ENCODE results near the gene PALMD.

DNA sequence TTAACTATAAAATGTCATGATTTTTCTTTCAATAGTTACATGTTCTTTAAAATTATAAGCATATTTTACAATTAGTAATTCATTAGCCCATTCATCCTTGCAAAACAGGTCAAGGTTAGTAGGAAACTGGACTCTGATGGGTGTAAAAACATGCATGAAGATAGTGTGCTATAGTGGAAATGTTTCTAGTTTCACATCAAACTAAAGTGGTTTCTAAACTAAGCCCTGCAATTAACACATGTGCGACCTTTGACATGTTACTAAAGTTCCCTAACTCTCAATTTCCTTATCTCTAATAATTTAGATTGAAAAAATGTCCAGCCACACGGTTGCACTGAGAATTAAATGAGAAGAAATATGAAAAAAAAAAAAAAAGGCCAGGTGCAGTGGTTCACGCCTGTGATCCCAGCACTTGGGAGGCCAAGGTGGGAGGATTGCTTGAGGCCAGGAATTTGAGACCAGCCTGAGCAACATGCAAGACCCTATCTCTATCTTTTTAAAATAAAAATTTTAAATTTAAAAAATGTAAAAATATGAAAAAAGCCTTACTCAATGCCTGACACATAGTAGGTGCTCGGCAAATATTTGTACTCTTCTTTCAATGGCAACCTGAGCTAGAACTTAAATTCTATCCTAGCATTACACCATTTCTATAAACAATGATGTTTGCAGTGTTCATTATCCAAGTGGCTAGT is 44.1 kb upstream of the PALMD start:
- TF ChIP-seq CTCF (IDR thresholded peaks at IDR 0.05) (no peak), POLR2AphosphoS5 (IDR thresholded peaks at IDR 0.05; ENCODE audit: low read depth, low read length) (no peak)

All from Panc1 (cell line).